ENCODE data around the gene AOC3. TPM values are rescaled to one million over a fixed set of nuclear protein-coding genes. Genes with fewer than 3 reads are reported as not detected.

AOC3 gene
- polyA plus RNA-seq, 1 donor: 14.8 TPM

Other genes starting within 250 kb of the AOC3 start
- gene RETREG3, start 241.8 kb upstream of the AOC3 start, polyA plus RNA-seq: 36.8 TPM
- gene TUBG1, start 241.5 kb upstream of the AOC3 start, polyA plus RNA-seq: 40.0 TPM
- 16.2 TPM for gene TUBG2, start 191.9 kb upstream of the AOC3 start, polyA plus RNA-seq
- 9.2 TPM for gene PLEKHH3, start 174.2 kb upstream of the AOC3 start, polyA plus RNA-seq
- 1.2 TPM for gene CCR10, start 169.4 kb upstream of the AOC3 start, polyA plus RNA-seq
- 7.5 TPM for gene CNTNAP1, start 168.7 kb upstream of the AOC3 start, polyA plus RNA-seq
- 37.6 TPM for gene EZH1, start 106.2 kb upstream of the AOC3 start, polyA plus RNA-seq
- 45.9 TPM for gene RAMP2, start 90.0 kb upstream of the AOC3 start, polyA plus RNA-seq
- gene VPS25, start 77.8 kb upstream of the AOC3 start, polyA plus RNA-seq: 78.1 TPM
- 16.9 TPM for gene WNK4, start 70.6 kb upstream of the AOC3 start, polyA plus RNA-seq
- gene COA3, start 52.5 kb upstream of the AOC3 start, polyA plus RNA-seq: 107 TPM
- gene CNTD1, start 52.3 kb upstream of the AOC3 start, polyA plus RNA-seq: 3.0 TPM
- gene BECN1, start 26.9 kb upstream of the AOC3 start, polyA plus RNA-seq: 77.9 TPM
- 71.4 TPM for gene PSME3, start 17.8 kb upstream of the AOC3 start, polyA plus RNA-seq
- gene AOC2, start 6.6 kb upstream of the AOC3 start, polyA plus RNA-seq: 1.2 TPM
- gene G6PC1, start 49.6 kb downstream of the AOC3 start, polyA plus RNA-seq: 1.5 TPM
- 59.4 TPM for gene AARSD1, start 113.3 kb downstream of the AOC3 start, polyA plus RNA-seq
- gene PTGES3L, start 128.9 kb downstream of the AOC3 start, polyA plus RNA-seq: 3.4 TPM
- 14.2 TPM for gene RUNDC1, start 129.4 kb downstream of the AOC3 start, polyA plus RNA-seq
- 2,151 TPM for gene RPL27, start 147.2 kb downstream of the AOC3 start, polyA plus RNA-seq
- gene IFI35, start 155.6 kb downstream of the AOC3 start, polyA plus RNA-seq: 45.7 TPM
- gene VAT1, start 171.2 kb downstream of the AOC3 start, polyA plus RNA-seq: 148 TPM
- 1.8 TPM for gene RND2, start 174.0 kb downstream of the AOC3 start, polyA plus RNA-seq

Data from large intestine (tissue), 1 donor.